ENCODE measurements around the gene ATG10.
A peak's percentile ranks its signal among the peaks of the same experiment; 100 is the strongest.

- peak; percentile 71 for TF ChIP-seq CTCF (IDR thresholded peaks at IDR 0.05; ENCODE audit: borderline replicate concordance, extremely low read depth, low read length, poor library complexity, severe bottlenecking)
- TF ChIP-seq EZH2 (IDR thresholded peaks at IDR 0.05; ENCODE audit: borderline replicate concordance, low read depth, low read length, severe bottlenecking), result no peak
Observed at GRCh38 chr5:82174128-82174918, 202.5 kb downstream of the ATG10 start.
